Measurements from ENCODE around the gene ST3GAL6. TPM values are rescaled to one million over a fixed set of nuclear protein-coding genes. Genes with fewer than 3 reads are reported as not detected.

ST3GAL6 gene
- total RNA-seq, 1 donor from 2014 or later, result 29.4 TPM

DNA sequence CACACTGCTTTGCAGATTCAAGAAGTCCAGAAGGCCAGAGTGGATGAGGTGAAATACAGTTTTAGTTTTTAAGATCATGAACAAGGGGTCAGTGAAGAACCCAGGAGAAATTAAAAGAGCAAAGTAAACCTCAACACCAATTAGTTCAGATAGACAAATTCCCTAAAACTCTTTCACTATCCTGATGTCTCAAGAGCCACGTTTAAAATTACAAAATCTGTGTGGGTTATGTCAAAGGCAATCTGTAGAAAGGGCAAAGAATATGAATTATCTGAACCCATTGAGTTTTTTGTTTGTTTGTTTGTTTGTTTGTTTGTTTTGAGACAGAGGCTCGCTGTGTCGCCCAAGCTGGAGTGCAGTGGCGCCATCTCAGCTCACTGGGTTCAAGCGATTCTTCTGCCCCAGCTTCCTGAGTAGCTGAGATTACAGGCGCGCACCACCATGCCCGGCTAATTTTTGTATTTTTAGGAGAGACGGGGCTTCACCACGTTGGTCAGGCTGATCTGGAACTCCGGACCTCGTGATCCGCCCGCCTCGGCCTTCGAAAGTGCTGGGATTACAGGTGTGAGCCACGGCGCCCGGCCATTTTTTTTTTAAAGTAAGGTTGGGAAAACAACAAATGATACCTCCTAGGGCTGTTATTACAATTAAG lies 32.1 kb upstream of the ST3GAL6 start:
- H3K27me3 ChIP-seq, result no peaks in the 10 kb centered on the region
- intact Hi-C loops (cut with DNase I), result no loop called here
- no peak for TF ChIP-seq CTCF (IDR thresholded peaks at IDR 0.05)
- ATAC-seq, result no peak
- no peak overlapping the region for H3K27ac ChIP-seq
- H3K9me3 ChIP-seq, result no peaks in the 10 kb centered on the region
- no peaks in the 10 kb centered on the region for H3K36me3 ChIP-seq
- no peak for DNase-seq
- H3K4me1 ChIP-seq, result peaks cover 9% of the 10 kb centered on the region
- H3K4me3 ChIP-seq, result no peak overlapping the region

- intact Hi-C loops (cut with DNase I), result no loop called here
- Histone ChIP-seq H3K27me3 (no peaks in the 10 kb centered on the region), H3K9me3 (no peaks in the 10 kb centered on the region), H3K27ac (peak overlapping the region; percentile 79), H3K4me1 (peaks cover 9% of the 10 kb centered on the region), H3K4me3 (peak overlapping the region; percentile 78), H3K36me3 (no peaks in the 10 kb centered on the region)
- TF ChIP-seq CTCF (IDR thresholded peaks at IDR 0.05), result no peak
- DNase-seq (no peak), ATAC-seq (no peak)
These were observed 31.3 kb upstream of the ST3GAL6 start for GRCh38 chr3:98731720-98732285.

- DNase-seq (peak; percentile 82), ATAC-seq (peak; percentile 77)
- Histone ChIP-seq H3K4me1 (peaks cover 9% of the 10 kb centered on the region), H3K9me3 (no peaks in the 10 kb centered on the region), H3K27me3 (no peaks in the 10 kb centered on the region), H3K4me3 (peak overlapping the region; percentile 78), H3K36me3 (no peaks in the 10 kb centered on the region), H3K27ac (peak overlapping the region; percentile 79)
- no peak for TF ChIP-seq CTCF (IDR thresholded peaks at IDR 0.05)
- intact Hi-C loops (cut with DNase I), result no loop called here
These were observed 30.7 kb upstream of the ST3GAL6 start for GRCh38 chr3:98732286-98733052.

GRCh38 chr3:98733053-98733811 lies 29.9 kb upstream of the ST3GAL6 start:
- Histone ChIP-seq H3K4me1 (peaks cover 9% of the 10 kb centered on the region), H3K27me3 (no peaks in the 10 kb centered on the region), H3K36me3 (no peaks in the 10 kb centered on the region), H3K4me3 (peak overlapping the region; percentile 78), H3K27ac (peak overlapping the region; percentile 79), H3K9me3 (no peaks in the 10 kb centered on the region)
- intact Hi-C loops (cut with DNase I), result no loop called here
- no peak for TF ChIP-seq CTCF (IDR thresholded peaks at IDR 0.05)
- ATAC-seq, result peak; percentile 64
- DNase-seq, result peak; percentile 82

DNA sequence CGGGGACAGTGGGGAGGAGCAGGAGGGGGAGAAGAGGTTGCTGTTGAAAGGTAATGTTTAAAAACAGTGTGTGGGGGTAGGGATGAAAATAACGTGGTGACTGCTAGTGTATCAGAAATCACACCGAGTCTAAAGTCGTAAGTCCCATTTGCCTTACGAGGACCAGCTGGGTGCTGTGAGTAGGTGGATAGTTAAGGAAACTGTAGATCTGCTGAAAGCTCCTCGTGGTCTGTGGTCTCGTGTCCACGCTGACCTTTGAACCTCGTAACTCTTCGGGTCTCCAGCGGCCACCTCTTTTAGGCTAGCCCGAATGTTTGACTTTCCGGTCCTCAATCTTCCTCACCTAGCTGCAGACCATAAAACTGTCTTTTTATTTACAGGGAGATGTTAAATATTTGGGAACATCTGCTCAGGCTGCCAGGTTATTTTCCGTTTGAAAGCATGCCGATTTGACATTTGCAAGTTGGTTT lies 29.3 kb upstream of the ST3GAL6 start:
- Histone ChIP-seq H3K27me3 (no peaks in the 10 kb centered on the region), H3K27ac (peak overlapping the region; percentile 79)
- DNase-seq, result no peak

More for the DNA sequence above, 29.3 kb upstream of the ST3GAL6 start:
- Histone ChIP-seq H3K36me3 (no peaks in the 10 kb centered on the region), H3K4me3 (peak overlapping the region; percentile 78), H3K9me3 (no peaks in the 10 kb centered on the region), H3K4me1 (peaks cover 9% of the 10 kb centered on the region)
- TF ChIP-seq CTCF (IDR thresholded peaks at IDR 0.05), result no peak
- peak; percentile 46 for ATAC-seq
- intact Hi-C loops (cut with DNase I), result no loop called here
